Loucy (cell line): ENCODE data around the gene DHRS7B.

Experiments used
- H2AFZ ChIP-seq: fragments of 200-600 bp; sonication (generic); 2 replicates; pipeline ENCODE4 v1.6.0; 2016; ENCODE audit warnings: antibody characterized with exemption, mild to moderate bottlenecking, low read length, moderate library complexity
- H3F3A ChIP-seq: fragments of 200-600 bp; 2 replicates; pipeline ENCODE4 v1.6.0; 2016; ENCODE audit warnings: antibody characterized with exemption, low read depth, mild to moderate bottlenecking
- H3K27me3 ChIP-seq: fragments of 200-600 bp; sonication (generic); 2 replicates; pipeline ENCODE4 v1.6.1; 2014; ENCODE audit warnings: low read length, mild to moderate bottlenecking; ENCODE audit not compliant: insufficient read depth, poor library complexity, severe bottlenecking
- H3K36me3 ChIP-seq: fragments of 200-600 bp; sonication (generic); 2 replicates; pipeline ENCODE4 v1.6.1; 2016; ENCODE audit warnings: low read length; ENCODE audit not compliant: insufficient read depth
- H3K4me1 ChIP-seq: fragments of 200-600 bp; sonication (generic); 2 replicates; pipeline ENCODE4 v1.5.1; 2014; ENCODE audit warnings: low read length, mild to moderate bottlenecking; ENCODE audit not compliant: insufficient read depth, poor library complexity, severe bottlenecking
- H3K4me2 ChIP-seq: fragments of 200-600 bp; sonication (generic); 2 replicates; pipeline ENCODE4 v1.6.0; 2014; ENCODE audit warnings: antibody characterized with exemption, low read length, low read depth, mild to moderate bottlenecking; ENCODE audit not compliant: poor library complexity, severe bottlenecking
- H3K4me3 ChIP-seq: fragments of 200-600 bp; sonication (generic); 2 replicates; pipeline ENCODE4 v1.5.1; 2014; ENCODE audit warnings: low read length, mild to moderate bottlenecking, mixed read lengths; ENCODE audit not compliant: poor library complexity, severe bottlenecking
- H3K79me2 ChIP-seq: fragments of 200-600 bp; sonication (generic); 2 replicates; pipeline ENCODE4 v1.6.1; 2014; ENCODE audit warnings: low read length; ENCODE audit not compliant: insufficient read depth
- H3K9ac ChIP-seq: fragments of 200-600 bp; sonication (generic); 2 replicates; pipeline ENCODE4 v1.6.0; 2014; ENCODE audit warnings: mild to moderate bottlenecking, low read depth, low read length, moderate library complexity; ENCODE audit not compliant: poor library complexity, severe bottlenecking
- H3K9me2 ChIP-seq: fragments of 200-600 bp; sonication (generic); replicated peaks from 2 replicates; pipeline ENCODE4 v1.6.1; 2016; ENCODE audit warnings: low read depth, low read length, mixed read lengths
- H3K9me3 ChIP-seq: fragments of 200-600 bp; sonication (generic); 2 replicates; pipeline ENCODE4 v1.6.1; 2014; ENCODE audit warnings: mild to moderate bottlenecking, antibody characterized with exemption, low read length, low read depth; ENCODE audit not compliant: insufficient read depth
- H4K20me1 ChIP-seq: fragments of 200-600 bp; sonication (generic); 2 replicates; pipeline ENCODE4 v1.6.0; 2014; ENCODE audit warnings: antibody characterized with exemption, low read length, mild to moderate bottlenecking; ENCODE audit not compliant: insufficient read depth, poor library complexity, severe bottlenecking
- CTCF ChIP-seq: fragments of 200-600 bp; sonication (generic); conservative IDR thresholded peaks from 2 replicates; pipeline ENCODE4 v1.5.1; 2014; ENCODE audit warnings: mild to moderate bottlenecking, antibody characterized with exemption, low read length
- EZH2phosphoT487 ChIP-seq: fragments of 200-600 bp; IDR thresholded peaks from 2 replicates; pipeline ENCODE4 v1.6.1; 2018; ENCODE audit warnings: antibody characterized with exemption, mild to moderate bottlenecking, moderate library complexity, borderline replicate concordance

The DHRS7B gene

DNA sequence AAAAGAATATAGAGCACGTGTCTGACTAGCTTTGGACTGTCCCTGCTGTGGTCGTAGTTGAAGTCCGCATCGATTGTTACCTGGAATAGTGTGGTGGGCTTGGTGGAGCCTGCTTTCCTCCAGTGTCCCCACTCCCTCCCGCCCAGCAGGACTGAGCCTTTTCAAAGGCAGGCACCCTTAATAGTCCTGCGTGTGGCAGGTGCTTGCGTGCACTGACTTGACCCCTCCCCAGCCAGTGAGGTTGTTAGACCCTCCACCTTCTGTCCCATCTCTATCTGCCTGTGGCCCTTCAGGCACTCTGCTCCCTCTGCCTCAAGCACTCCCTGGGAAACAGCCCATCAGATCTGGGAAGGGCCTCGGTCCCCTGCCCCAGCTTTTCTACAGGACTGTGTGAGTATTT, 50.6 kb downstream of the DHRS7B start:
- Histone ChIP-seq H3K9me3 (no peaks in the 10 kb centered on the region), H3K4me3 (no peak overlapping the region), H3K36me3 (peaks cover 20% of the 10 kb centered on the region; the same call in 1 of the 2 replicates), H3K27me3 (no peaks in the 10 kb centered on the region), H3F3A (no peaks in the 10 kb centered on the region), H2AFZ (no peak overlapping the region), H3K4me2 (no peak overlapping the region), H4K20me1 (no peaks in the 10 kb centered on the region), H3K9me2 (no peaks in the 10 kb centered on the region), H3K9ac (no peak overlapping the region), H3K79me2 (no peaks in the 10 kb centered on the region), H3K4me1 (no peaks in the 10 kb centered on the region)
- TF ChIP-seq CTCF: no peak

GRCh38 chr17:21177854-21178600, 51.3 kb downstream of the DHRS7B start:
- no peaks in the 10 kb centered on the region for H3K79me2 ChIP-seq
- H4K20me1 ChIP-seq: no peaks in the 10 kb centered on the region
- no peak for TF ChIP-seq EZH2phosphoT487
- H3K27me3 ChIP-seq: no peaks in the 10 kb centered on the region
- H3K4me2 ChIP-seq: no peak overlapping the region
- H3K9me2 ChIP-seq: no peaks in the 10 kb centered on the region
- H3F3A ChIP-seq: no peaks in the 10 kb centered on the region
- H3K4me1 ChIP-seq: no peaks in the 10 kb centered on the region
- H3K4me3 ChIP-seq: no peak overlapping the region
- H3K9me3 ChIP-seq: no peaks in the 10 kb centered on the region
- H3K36me3 ChIP-seq: peaks cover 15% of the 10 kb centered on the region; the same call in 1 of the 2 replicates
- no peak overlapping the region for H2AFZ ChIP-seq
- H3K9ac ChIP-seq: no peak overlapping the region

DNA sequence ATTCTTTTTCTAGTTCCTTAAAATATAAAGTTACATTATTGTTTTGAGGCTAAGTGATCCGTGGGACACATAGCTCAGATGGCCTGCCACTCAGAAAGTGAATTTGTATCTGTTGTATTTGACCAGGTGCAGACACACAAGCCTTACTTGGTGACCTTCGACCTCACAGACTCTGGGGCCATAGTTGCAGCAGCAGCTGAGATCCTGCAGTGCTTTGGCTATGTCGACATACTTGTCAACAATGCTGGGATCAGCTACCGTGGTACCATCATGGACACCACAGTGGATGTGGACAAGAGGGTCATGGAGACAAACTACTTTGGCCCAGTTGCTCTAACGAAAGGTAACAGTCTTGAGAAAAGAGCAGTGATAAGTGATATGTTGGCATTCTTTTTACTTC, 56.7 kb downstream of the DHRS7B start:
- no peaks in the 10 kb centered on the region for H4K20me1 ChIP-seq
- no peak overlapping the region for H2AFZ ChIP-seq

More for the DNA sequence above, 56.7 kb downstream of the DHRS7B start:
- H3K4me2 ChIP-seq: no peak overlapping the region
- H3K4me1 ChIP-seq: peaks cover 4% of the 10 kb centered on the region
- no peaks in the 10 kb centered on the region for H3K9me3 ChIP-seq
- no peaks in the 10 kb centered on the region for H3K27me3 ChIP-seq
- TF ChIP-seq EZH2phosphoT487: no peak
- no peak for TF ChIP-seq CTCF
- no peaks in the 10 kb centered on the region for H3K79me2 ChIP-seq
- H3K9ac ChIP-seq: no peak overlapping the region
- H3F3A ChIP-seq: no peaks in the 10 kb centered on the region
- no peak overlapping the region for H3K4me3 ChIP-seq
- no peaks in the 10 kb centered on the region for H3K9me2 ChIP-seq
- H3K36me3 ChIP-seq: peaks cover 9% of the 10 kb centered on the region; the same call in 1 of the 2 replicates
